IMR-90 (cell line): ENCODE measurements around the gene HOXD13. TPM values are rescaled to one million over a fixed set of nuclear protein-coding genes. Genes with fewer than 3 reads are reported as not detected.

Experiments
- ATAC-seq: fragments of 200-7000 bp; cut with Tn5 transposase; 2 replicates; pipeline ENCODE4 v1.9.1; 2020; ENCODE audit warnings: low read depth, mild to moderate bottlenecking, moderate library complexity
- BruUV-seq: library from RNA; stranded (reverse); fragments of 400-500 nt; replicated peaks from 2 replicates; lab custom pipeline; 2021; lab: Mats Ljungman, UMichigan
- CTCF ChIA-PET: fragments of 300-600 bp; formaldehyde crosslinking; extraction: SDS; loops from one replicate; lab custom pipeline; 2021; ENCODE audit warnings: antibody characterized with exemption; lab: Yijun Ruan, JAX
- POLR2A ChIA-PET: fragments of 300-600 bp; sonication (Branson Sonifier 250); formaldehyde crosslinking; loops from one replicate; lab custom pipeline; 2022; ENCODE audit warnings: antibody characterized with exemption; ENCODE audit not compliant: unreplicated experiment; lab: Charles Lee
- DNase-seq: peaks from one replicate; pipeline ENCODE4 v3.0.0; 2013
- H2AFZ ChIP-seq: replicated peaks from 2 replicates; pipeline ENCODE3; 2013; ENCODE audit warnings: low read length, mild to moderate bottlenecking; ENCODE audit not compliant: poor library complexity
- H2AK5ac ChIP-seq: 2 replicates; pipeline ENCODE4 v1.6.1; 2013; ENCODE audit warnings: low read depth, low read length, inconsistent platforms
- H2AK9ac ChIP-seq: replicated peaks from 2 replicates; pipeline ENCODE3; 2013; ENCODE audit warnings: mild to moderate bottlenecking, low read depth, low read length, moderate library complexity; ENCODE audit not compliant: poor library complexity
- H2BK120ac ChIP-seq: 2 replicates; pipeline ENCODE4 v1.6.1; 2013; ENCODE audit warnings: low read depth, low read length, inconsistent platforms
- H2BK15ac ChIP-seq: 3 replicates; pipeline ENCODE4 v1.6.1; 2013; ENCODE audit warnings: low read depth, low read length, inconsistent platforms
- H2BK20ac ChIP-seq: 2 replicates; pipeline ENCODE4 v1.6.1; 2013; ENCODE audit warnings: low read depth, mild to moderate bottlenecking, inconsistent platforms, low read length, moderate library complexity
- H2BK5ac ChIP-seq: 2 replicates; pipeline ENCODE4 v1.6.1; 2013; ENCODE audit warnings: mild to moderate bottlenecking, low read depth, low read length, inconsistent platforms; ENCODE audit not compliant: poor library complexity, severe bottlenecking
- H3K14ac ChIP-seq: replicated peaks from 2 replicates; pipeline ENCODE4 v1.6.1; 2013; ENCODE audit warnings: low read depth, low read length, inconsistent platforms
- H3K18ac ChIP-seq: 2 replicates; pipeline ENCODE4 v1.6.1; 2013; ENCODE audit warnings: low read depth, low read length, control low read depth
- H3K23ac ChIP-seq: 2 replicates; pipeline ENCODE4 v1.6.1; 2013; ENCODE audit warnings: low read depth, low read length, inconsistent platforms
- H3K27ac ChIP-seq: 2 replicates; pipeline ENCODE4 v1.5.1; 2013; ENCODE audit warnings: mild to moderate bottlenecking, control low read depth, low read length; ENCODE audit not compliant: insufficient read depth
- H3K27me3 ChIP-seq: 2 replicates; pipeline ENCODE4 v1.6.1; 2013; ENCODE audit warnings: low read length; ENCODE audit not compliant: control insufficient read depth, insufficient read depth
- H3K36me3 ChIP-seq: 2 replicates; pipeline ENCODE4 v1.6.1; 2013; ENCODE audit warnings: low read length, mixed read lengths; ENCODE audit not compliant: control insufficient read depth, insufficient read depth
- H3K4ac ChIP-seq: 2 replicates; pipeline ENCODE4 v1.6.1; 2013; ENCODE audit warnings: low read depth, low read length, inconsistent platforms
- H3K4me1 ChIP-seq: 2 replicates; pipeline ENCODE4 v1.6.1; 2013; ENCODE audit warnings: low read length, mixed read lengths; ENCODE audit not compliant: control insufficient read depth, insufficient read depth
- H3K4me2 ChIP-seq: 2 replicates; pipeline ENCODE4 v1.6.1; 2013; ENCODE audit warnings: low read depth, mild to moderate bottlenecking, control low read depth, low read length, moderate library complexity
- H3K4me3 ChIP-seq: 2 replicates; pipeline ENCODE4 v1.5.1; 2013; ENCODE audit warnings: low read depth, mild to moderate bottlenecking, control low read depth, low read length, moderate library complexity; ENCODE audit not compliant: insufficient read depth
- H3K56ac ChIP-seq: 2 replicates; pipeline ENCODE4 v1.6.1; 2013; ENCODE audit warnings: low read length, inconsistent platforms; ENCODE audit not compliant: insufficient read depth; ENCODE audit errors: extremely low read depth
- H3K79me1 ChIP-seq, 2 experiments: 2 replicates each; pipeline ENCODE4 v1.6.1; 2013; ENCODE audit warnings: low read length in 2 of 2, inconsistent platforms in 1 of 2, low read depth in 1 of 2
- H3K9ac ChIP-seq: 2 replicates; pipeline ENCODE4 v1.6.1; 2013; ENCODE audit warnings: low read depth, low read length, control low read depth
- H3K9me1 ChIP-seq: 2 replicates; pipeline ENCODE4 v1.6.1; 2013; ENCODE audit warnings: low read length, inconsistent platforms; ENCODE audit not compliant: insufficient read depth
- H3K9me3 ChIP-seq: 2 replicates; pipeline ENCODE4 v1.6.1; 2013; ENCODE audit warnings: low read length; ENCODE audit not compliant: control insufficient read depth, insufficient read depth
- H4K20me1 ChIP-seq: 2 replicates; pipeline ENCODE4 v1.6.1; 2013; ENCODE audit warnings: low read length, inconsistent platforms; ENCODE audit not compliant: insufficient read depth
- H4K5ac ChIP-seq: 2 replicates; pipeline ENCODE4 v1.6.1; 2013; ENCODE audit warnings: mild to moderate bottlenecking, low read depth, low read length, control low read depth
- H4K8ac ChIP-seq, 2 experiments: 2 replicates each; pipeline ENCODE4 v1.6.1; 2013; ENCODE audit warnings: low read depth in 2 of 2, low read length in 2 of 2, control low read depth in 1 of 2, inconsistent platforms in 1 of 2
- H4K91ac ChIP-seq: 2 replicates; pipeline ENCODE4 v1.6.1; 2013; ENCODE audit warnings: low read depth, low read length, inconsistent platforms; ENCODE audit not compliant: insufficient read depth
- BHLHE40 ChIP-seq: fragments of 150-350 bp; IDR thresholded peaks from 2 replicates; pipeline ENCODE4 v1.6.1; 2016; ENCODE audit warnings: mild to moderate bottlenecking, low read depth, low read length
- CEBPB ChIP-seq: IDR thresholded peaks from 2 replicates; pipeline ENCODE4 v1.6.1; 2012; ENCODE audit warnings: low read depth, low read length, improper control_type of control experiment
- CTCF ChIP-seq: conservative IDR thresholded peaks from 2 replicates; pipeline ENCODE4 v1.5.1; 2012; ENCODE audit warnings: mild to moderate bottlenecking, low read depth, low read length, improper control_type of control experiment
- MAFK ChIP-seq: IDR thresholded peaks from 2 replicates; pipeline ENCODE4 v1.6.1; 2012; ENCODE audit warnings: low read depth, low read length, improper control_type of control experiment
- MAZ ChIP-seq: IDR thresholded peaks from 2 replicates; pipeline ENCODE4 v1.6.1; 2012; ENCODE audit warnings: low read depth, mild to moderate bottlenecking, low read length, improper control_type of control experiment, moderate library complexity, borderline replicate concordance
- MXI1 ChIP-seq: IDR thresholded peaks from 2 replicates; pipeline ENCODE4 v1.6.1; 2012; ENCODE audit warnings: low read depth, mild to moderate bottlenecking, low read length, moderate library complexity, borderline replicate concordance
- NFE2L2 ChIP-seq: fragments of 150-350 bp; IDR thresholded peaks from 2 replicates; pipeline ENCODE4 v1.6.1; 2016; ENCODE audit warnings: low read depth, mild to moderate bottlenecking, low read length
- POLR2A ChIP-seq: IDR thresholded peaks from 2 replicates; pipeline ENCODE4 v1.6.1; 2012; ENCODE audit warnings: mild to moderate bottlenecking, low read depth, low read length
- RAD21 ChIP-seq: IDR thresholded peaks from 2 replicates; pipeline ENCODE4 v1.6.1; 2012; ENCODE audit warnings: low read length, improper control_type of control experiment
- RFX5 ChIP-seq: IDR thresholded peaks from 2 replicates; pipeline ENCODE4 v1.8.0; 2012; ENCODE audit warnings: low read depth, mild to moderate bottlenecking, low read length, moderate library complexity
- SMC3 ChIP-seq: fragments of 150-350 bp; IDR thresholded peaks from 2 replicates; pipeline ENCODE4 v1.6.1; 2016; ENCODE audit warnings: low read depth, mild to moderate bottlenecking, antibody characterized with exemption, low read length, moderate library complexity
- whole genome bisulfite sequencing, 2 experiments: methylation state at CpG; one replicate each; pipeline versions ENCODE4 v1.1.5 to v1.1.7; 2013; ENCODE audit warnings: missing lambda C conversion rate in 2 of 2; ENCODE audit not compliant: insufficient read length in 1 of 2; ENCODE audit errors: extremely low coverage in 2 of 2; 5-methylcytosine and 5-hydroxymethylcytosine counted together
- dilution Hi-C: fragments of 300-500 bp; cut with HindIII; formaldehyde crosslinking; loops from one replicate; pipeline ENCODE4 v1.14.3; 2018; ENCODE audit warnings: low sequenced_read_pairs; ENCODE audit not compliant: unreplicated experiment
- in situ Hi-C: fragments of 300-500 bp; cut with MboI; formaldehyde crosslinking; loops from 3 replicates; pipeline ENCODE4 v1.14.3; 2019; ENCODE audit warnings: low sequenced_read_pairs, inconsistent platforms, mixed read lengths
- intact Hi-C: fragments of 100-400 bp; cut with micrococcal nuclease; formaldehyde crosslinking; loops from 2 replicates; pipeline ENCODE4 v1.10.0; 2022
- polyA plus RNA-seq, 3 experiments: library from polyadenylated mRNA; depleted of rRNA; stranded (reverse); fragments of >200 nt; gene quantifications; 2 replicates each; pipeline ENCODE4 v1.2.3, GENCODE V29; 2012; ENCODE audit warnings: low replicate concordance in 1 of 3
- total RNA-seq: library from RNA; depleted of rRNA; stranded (reverse); fragments of >200 nt; gene quantifications from 2 replicates; pipeline ENCODE4 v1.2.3, GENCODE V29; 2012
- TF ChIP-seq, protein P1 (sequence below): fragments of 150-350 bp; IDR thresholded peaks from 2 replicates; pipeline ENCODE4 v1.6.1; 2016; ENCODE audit warnings: low read depth, mild to moderate bottlenecking, low read length, moderate library complexity, borderline replicate concordance

The HOXD13 gene
- total and polyA plus RNA-seq, 2 of the 4 experiments (the other 2 are of a cell fraction) = not detected

GRCh38 chr2:176124947-176125771, 32.6 kb downstream of the HOXD13 start (continued):
- TF ChIP-seq CTCF (no peak), BHLHE40 (no peak)

DNA sequence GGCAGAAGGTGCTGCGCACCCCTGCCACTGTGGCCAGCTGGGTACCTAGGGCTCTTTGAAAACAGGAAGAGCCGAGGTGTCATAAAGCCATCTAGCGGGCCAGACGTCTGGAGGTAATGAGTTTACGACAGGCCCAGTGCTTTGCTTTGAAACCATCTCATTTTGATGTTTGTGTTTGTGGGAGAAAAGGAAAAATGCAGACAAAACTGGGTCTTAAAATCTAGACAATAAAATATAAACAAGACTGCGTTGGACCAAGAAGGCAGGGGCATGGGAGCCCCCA, 33.2 kb downstream of the HOXD13 start:
- H3K18ac ChIP-seq = no peak overlapping the region
- H2AK5ac ChIP-seq = no peak overlapping the region
- no peak overlapping the region for H2AK9ac ChIP-seq
- no peaks in the 10 kb centered on the region for H3K36me3 ChIP-seq
- in situ Hi-C loops (loop anchor here (5.0 to 10.0 kb wide), 4 partner anchors 329 to 1029 kb away; no protein-coding TSS in a partner anchor), dilution Hi-C loops (no loop called here), intact Hi-C loops (loop anchor here (2.0 kb wide), 1 partner anchor 1633 kb away; no protein-coding TSS in a partner anchor)
- H4K91ac ChIP-seq = no peak overlapping the region
- no peak overlapping the region for H2BK5ac ChIP-seq
- H3K9me3 ChIP-seq = peaks cover 3% of the 10 kb centered on the region; the same call in 1 of the 2 replicates
- no peaks in the 10 kb centered on the region for H3K4me1 ChIP-seq
- ATAC-seq (no peak), DNase-seq (no peak)
- CTCF ChIA-PET = interaction anchor here (2.7 to 3.7 kb wide), 2 partner anchors 428 to 526 kb away, joined by 19 to 20 read pairs; no protein-coding TSS in a partner anchor
- no peak overlapping the region for H2AFZ ChIP-seq
- H4K8ac ChIP-seq = no peak overlapping the region
- no peak overlapping the region for H2BK20ac ChIP-seq
- WGBS, 2 experiments = no CpG with 5 or more reads among the region's 6 CpGs
- no peak overlapping the region for H3K4me2 ChIP-seq
- no peak overlapping the region for H3K27ac ChIP-seq
- H2BK120ac ChIP-seq = no peak overlapping the region
- no peak overlapping the region for H3K4ac ChIP-seq
- H3K27me3 ChIP-seq = peaks cover 90% of the 10 kb centered on the region
- no peaks in the 10 kb centered on the region for H3K79me1 ChIP-seq
- POLR2A ChIA-PET = no interaction called here
- no peak overlapping the region for H3K23ac ChIP-seq
- no TSS peak for BruUV-seq
- H3K4me3 ChIP-seq = no peak overlapping the region
- no peaks in the 10 kb centered on the region; the same call in 1 of the 2 replicates for H4K20me1 ChIP-seq
- no peak overlapping the region for H3K9ac ChIP-seq
- H3K9me1 ChIP-seq = no peaks in the 10 kb centered on the region
- H2BK15ac ChIP-seq = no peak overlapping the region
- no peak overlapping the region for H3K14ac ChIP-seq
- H3K56ac ChIP-seq = no peak overlapping the region
- no peak overlapping the region for H4K5ac ChIP-seq
- TF ChIP-seq MAZ (no peak), POLR2A (no peak), RAD21 (no peak), MXI1 (no peak), CEBPB (no peak), MAFK (no peak), SMC3 (no peak), NFE2L2 (no peak), BHLHE40 (no peak), RFX5 (no peak)
- TF ChIP-seq, protein P1, sequence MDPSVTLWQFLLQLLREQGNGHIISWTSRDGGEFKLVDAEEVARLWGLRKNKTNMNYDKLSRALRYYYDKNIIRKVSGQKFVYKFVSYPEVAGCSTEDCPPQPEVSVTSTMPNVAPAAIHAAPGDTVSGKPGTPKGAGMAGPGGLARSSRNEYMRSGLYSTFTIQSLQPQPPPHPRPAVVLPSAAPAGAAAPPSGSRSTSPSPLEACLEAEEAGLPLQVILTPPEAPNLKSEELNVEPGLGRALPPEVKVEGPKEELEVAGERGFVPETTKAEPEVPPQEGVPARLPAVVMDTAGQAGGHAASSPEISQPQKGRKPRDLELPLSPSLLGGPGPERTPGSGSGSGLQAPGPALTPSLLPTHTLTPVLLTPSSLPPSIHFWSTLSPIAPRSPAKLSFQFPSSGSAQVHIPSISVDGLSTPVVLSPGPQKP = no peak
